AG09319 (cell line): ENCODE data around the gene LCN1.

Source experiments
- DNase-seq: peaks from one replicate; pipeline ENCODE4 v3.0.0-alpha.2; 2010; ENCODE audit warnings: low read depth; ENCODE audit errors: extremely low read depth
- CTCF ChIP-seq: IDR thresholded peaks from 2 replicates; pipeline ENCODE4 v1.5.1; 2011; ENCODE audit warnings: low read depth, mild to moderate bottlenecking, inconsistent platforms, low read length, moderate library complexity

The LCN1 gene

GRCh38 chr9:135478829-135479468 is 42.3 kb upstream of the LCN1 start:
- peak; percentile 15 for TF ChIP-seq CTCF
- no peak for DNase-seq

GRCh38 chr9:135479469-135480052 is 41.7 kb upstream of the LCN1 start, which contains the start of gene PPP1R26:
Gene PPP1R26, plus strand, starts transcription at chr9:135479782. Its CDS starts 4,729 bp downstream, at chr9:135484511.
- no peak for DNase-seq
- no peak for TF ChIP-seq CTCF

DNA sequence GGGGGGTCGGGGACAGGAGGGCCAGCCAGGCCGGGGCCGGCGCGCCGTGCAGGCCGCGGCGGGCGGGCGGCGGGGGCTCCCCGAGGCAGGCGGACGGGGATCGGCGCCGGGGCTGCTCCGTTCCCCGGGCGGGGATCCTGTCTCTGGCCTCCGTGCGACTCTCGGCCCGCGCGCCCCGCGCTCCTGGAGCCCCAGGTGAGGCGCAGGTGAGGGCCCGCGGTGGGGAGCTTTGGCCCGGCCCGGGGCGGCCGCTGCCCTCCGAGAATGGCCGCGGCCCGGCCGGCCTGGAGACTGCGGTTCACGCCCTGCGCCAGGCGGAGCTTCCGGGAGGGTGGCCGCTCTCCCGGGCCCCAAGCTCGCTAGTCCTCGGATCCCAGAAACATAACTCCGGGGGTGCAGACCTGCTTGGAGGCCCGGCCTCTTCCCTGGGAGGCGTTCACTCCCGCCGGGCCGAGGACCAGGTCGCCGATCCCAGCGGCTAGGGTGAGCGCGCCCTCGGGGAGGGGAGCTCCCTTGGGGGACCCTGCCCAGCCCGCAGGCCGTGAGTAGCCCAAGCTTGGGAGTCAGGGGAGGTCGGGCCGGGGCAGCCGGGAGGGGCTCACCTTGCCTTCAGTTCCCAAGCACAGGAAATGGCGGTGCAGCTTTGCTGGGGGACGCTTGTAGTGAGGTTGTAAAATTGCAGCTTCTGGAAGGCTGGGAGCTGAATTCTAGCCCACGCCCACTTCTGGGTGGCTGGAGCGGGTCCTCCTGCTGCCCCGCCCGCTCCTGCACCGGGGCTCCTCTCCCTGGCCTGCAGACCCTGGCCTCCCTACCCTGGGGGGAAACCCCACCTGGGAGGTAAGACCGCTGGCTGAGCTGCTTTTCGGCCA is 40.9 kb upstream of the LCN1 start:
- no peak for DNase-seq
- TF ChIP-seq CTCF = no peak

GRCh38 chr9:135480940-135481310 is 40.3 kb upstream of the LCN1 start:
- DNase-seq = no peak
- TF ChIP-seq CTCF = no peak

GRCh38 chr9:135482015-135482754 is 39.1 kb upstream of the LCN1 start:
- no peak for TF ChIP-seq CTCF

DNA sequence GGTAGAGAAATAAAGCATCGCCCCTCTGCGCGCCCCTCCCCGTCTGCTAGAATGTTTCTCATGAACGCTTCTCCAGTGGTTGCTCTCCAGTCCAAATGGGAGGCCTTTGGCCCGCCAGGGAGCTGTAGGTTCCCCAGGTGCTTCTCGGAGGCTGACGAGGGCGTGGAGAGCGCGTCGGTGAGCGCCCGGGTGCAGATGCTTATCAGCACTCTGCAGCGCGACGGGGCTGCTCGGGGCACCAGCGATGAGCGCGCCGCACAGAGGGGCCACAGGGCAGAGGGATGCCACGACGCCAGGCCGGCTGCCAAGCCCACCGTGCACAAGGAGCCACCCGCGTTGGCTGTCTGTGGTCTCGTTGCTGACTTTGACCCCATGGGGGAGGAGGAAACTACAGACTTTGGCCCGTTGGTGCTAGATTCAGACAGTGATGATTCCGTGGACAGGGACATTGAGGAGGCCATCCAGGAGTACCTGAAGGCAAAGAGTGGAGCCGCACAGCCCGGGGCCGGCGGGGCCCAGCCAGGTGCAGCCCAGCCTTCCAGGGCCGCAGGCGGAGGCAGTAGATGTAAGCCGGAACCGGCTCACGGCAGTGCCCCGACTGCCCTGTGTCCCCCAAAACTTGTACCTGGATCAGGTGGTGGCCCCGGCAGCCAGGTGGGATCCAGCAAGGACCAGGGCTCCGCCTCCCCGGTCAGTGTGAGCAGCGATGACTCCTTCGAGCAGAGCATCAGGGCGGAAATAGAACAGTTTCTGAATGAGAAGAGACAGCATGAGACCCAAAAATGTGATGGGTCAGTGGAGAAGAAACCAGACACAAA is 36.6 kb upstream of the LCN1 start:
- TF ChIP-seq CTCF = no peak
- DNase-seq = no peak

More at GRCh38 chr9:135482015-135482754, 39.1 kb upstream of the LCN1 start:
- no peak for DNase-seq
